Skeletal muscle cell (primary cell): ENCODE results near the gene GPR150.
"Not testable (repeated sequence)": the region's sequence is repeated elsewhere in the genome, so short reads cannot be mapped to it uniquely, and the experiment has no call there.

Experiments used
- DNase-seq: peaks from one replicate; pipeline ENCODE4 v3.0.0-alpha.2; 2010; ENCODE audit warnings: low read depth
- H3K4me3 ChIP-seq: 2 replicates; pipeline ENCODE4 v1.5.1; 2011; ENCODE audit warnings: low read depth, mild to moderate bottlenecking, control low read depth, low read length, moderate library complexity

The GPR150 gene

GRCh38 chr5:95621839-95622629 lies 2.1 kb downstream of the GPR150 start:
- H3K4me3 ChIP-seq = no peak overlapping the region
- no peak for DNase-seq

- H3K4me3 ChIP-seq = no peak overlapping the region
- DNase-seq = no peak
Measured at GRCh38 chr5:95623706-95624105, 3.8 kb downstream of the GPR150 start.

GRCh38 chr5:95624368-95624767 lies 4.5 kb downstream of the GPR150 start:
- H3K4me3 ChIP-seq = no peak overlapping the region
- no peak for DNase-seq

- no peak for DNase-seq
- no peak overlapping the region for H3K4me3 ChIP-seq
Measured at GRCh38 chr5:95626701-95627100, 6.8 kb downstream of the GPR150 start.

- H3K4me3 ChIP-seq = no peak overlapping the region
- DNase-seq = no peak
Measured at GRCh38 chr5:95627971-95628810, 8.3 kb downstream of the GPR150 start.

GRCh38 chr5:95628933-95629332 lies 9.0 kb downstream of the GPR150 start:
- DNase-seq = no peak
- no peak overlapping the region for H3K4me3 ChIP-seq

- H3K4me3 ChIP-seq = no peak overlapping the region
- no peak for DNase-seq
Measured at GRCh38 chr5:95630394-95630917, 10.6 kb downstream of the GPR150 start.

- DNase-seq = peak; percentile 72
- H3K4me3 ChIP-seq = no peak overlapping the region
Measured at GRCh38 chr5:95631255-95631958, 11.5 kb downstream of the GPR150 start.

GRCh38 chr5:95631991-95632675 lies 12.2 kb downstream of the GPR150 start:
- H3K4me3 ChIP-seq = no peak overlapping the region
- DNase-seq = no peak

- not testable (repeated sequence) for DNase-seq, H3K4me3 ChIP-seq
Measured at GRCh38 chr5:95632942-95633341, 13.1 kb downstream of the GPR150 start.

GRCh38 chr5:95633671-95634070 lies 13.8 kb downstream of the GPR150 start:
- DNase-seq = no peak
- H3K4me3 ChIP-seq = no peak overlapping the region

- H3K4me3 ChIP-seq = no peak overlapping the region
- DNase-seq = no peak
Measured at GRCh38 chr5:95634081-95634480, 14.2 kb downstream of the GPR150 start.

- H3K4me3 ChIP-seq = no peak overlapping the region
- no peak for DNase-seq
Measured at GRCh38 chr5:95638632-95639031, 18.7 kb downstream of the GPR150 start.

GRCh38 chr5:95641741-95642220 lies 21.9 kb downstream of the GPR150 start:
- no peak overlapping the region for H3K4me3 ChIP-seq
- DNase-seq = peak; percentile 75

- no peak overlapping the region for H3K4me3 ChIP-seq
Measured at GRCh38 chr5:95643152-95643551, 23.3 kb downstream of the GPR150 start.

GRCh38 chr5:95644351-95645042 lies 24.6 kb downstream of the GPR150 start:
- H3K4me3 ChIP-seq = no peak overlapping the region
- DNase-seq = no peak

More at GRCh38 chr5:95643152-95643551, 23.3 kb downstream of the GPR150 start:
- DNase-seq = no peak

GRCh38 chr5:95646226-95646568 lies 26.3 kb downstream of the GPR150 start:
- not testable (repeated sequence) for DNase-seq
- H3K4me3 ChIP-seq = peak overlapping the region; percentile 43

- peak; percentile 93 for DNase-seq
- H3K4me3 ChIP-seq = peak within 1 kb of the TSS; percentile 43
Measured at GRCh38 chr5:95646569-95647431, 26.9 kb downstream of the GPR150 start, which contains the start of gene RFESD. Gene RFESD, plus strand, starts transcription at chr5:95646777. Its CDS starts 5,495 bp downstream, at chr5:95652272.
